ENCODE measurements around the gene ERBB4. TPM values are rescaled to one million over a fixed set of nuclear protein-coding genes. Genes with fewer than 3 reads are reported as not detected.

The ERBB4 gene
- total RNA-seq, 1 experiment from 2014 or later, result 2.9 TPM

- Mint-ChIP-seq H3K36me3 (ENCODE audit: insufficient read depth, unreplicated experiment) (no peaks in the 10 kb centered on the region), H3K4me3 (ENCODE audit: low read depth, unreplicated experiment) (no peak overlapping the region), H3K4me1 (ENCODE audit: low read depth, unreplicated experiment) (no peaks in the 10 kb centered on the region), H3K27me3 (ENCODE audit: unreplicated experiment) (no peaks in the 10 kb centered on the region), H3K27ac (ENCODE audit: unreplicated experiment) (no peak overlapping the region), H3K9me3 (ENCODE audit: low read depth, unreplicated experiment) (no peaks in the 10 kb centered on the region)
- no TSS peak for BruUV-seq (replicated peaks)
- CTCF ChIA-PET, result no interaction called here
- DNase-seq, result no peak
- intact Hi-C loops (cut with micrococcal nuclease; ENCODE audit: unreplicated experiment), result no loop called here
- TF ChIP-seq, protein P1, sequence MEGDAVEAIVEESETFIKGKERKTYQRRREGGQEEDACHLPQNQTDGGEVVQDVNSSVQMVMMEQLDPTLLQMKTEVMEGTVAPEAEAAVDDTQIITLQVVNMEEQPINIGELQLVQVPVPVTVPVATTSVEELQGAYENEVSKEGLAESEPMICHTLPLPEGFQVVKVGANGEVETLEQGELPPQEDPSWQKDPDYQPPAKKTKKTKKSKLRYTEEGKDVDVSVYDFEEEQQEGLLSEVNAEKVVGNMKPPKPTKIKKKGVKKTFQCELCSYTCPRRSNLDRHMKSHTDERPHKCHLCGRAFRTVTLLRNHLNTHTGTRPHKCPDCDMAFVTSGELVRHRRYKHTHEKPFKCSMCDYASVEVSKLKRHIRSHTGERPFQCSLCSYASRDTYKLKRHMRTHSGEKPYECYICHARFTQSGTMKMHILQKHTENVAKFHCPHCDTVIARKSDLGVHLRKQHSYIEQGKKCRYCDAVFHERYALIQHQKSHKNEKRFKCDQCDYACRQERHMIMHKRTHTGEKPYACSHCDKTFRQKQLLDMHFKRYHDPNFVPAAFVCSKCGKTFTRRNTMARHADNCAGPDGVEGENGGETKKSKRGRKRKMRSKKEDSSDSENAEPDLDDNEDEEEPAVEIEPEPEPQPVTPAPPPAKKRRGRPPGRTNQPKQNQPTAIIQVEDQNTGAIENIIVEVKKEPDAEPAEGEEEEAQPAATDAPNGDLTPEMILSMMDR (IDR thresholded peaks at IDR 0.05; ENCODE audit: unreplicated experiment), result no peak
These were observed 159.5 kb downstream of the ERBB4 start for GRCh38 chr2:212379103-212379502.

DNA sequence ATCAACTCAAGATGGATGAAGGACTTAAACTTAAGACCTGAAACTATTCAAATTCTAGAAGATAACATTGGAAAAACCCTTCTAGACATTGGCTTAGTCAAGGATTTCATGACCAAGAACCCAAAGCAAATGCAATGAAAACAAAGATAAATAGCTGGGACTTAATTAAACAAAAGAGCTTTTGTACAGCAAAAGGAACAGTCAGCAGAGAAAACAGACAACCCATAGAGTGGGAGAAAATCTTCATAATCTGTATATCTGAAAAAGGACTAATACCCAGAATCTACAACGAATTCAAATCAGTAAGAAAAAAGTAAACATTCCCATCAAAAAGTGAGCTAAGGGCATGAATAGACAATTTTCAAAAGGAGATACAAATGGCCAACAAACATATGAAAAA lies 171.2 kb downstream of the ERBB4 start:
- Mint-ChIP-seq H3K27ac (ENCODE audit: unreplicated experiment) (no peak overlapping the region), H3K4me3 (ENCODE audit: low read depth, unreplicated experiment) (no peak overlapping the region), H3K4me1 (ENCODE audit: low read depth, unreplicated experiment) (no peaks in the 10 kb centered on the region), H3K36me3 (ENCODE audit: insufficient read depth, unreplicated experiment) (no peaks in the 10 kb centered on the region), H3K27me3 (ENCODE audit: unreplicated experiment) (no peaks in the 10 kb centered on the region), H3K9me3 (ENCODE audit: low read depth, unreplicated experiment) (no peaks in the 10 kb centered on the region)
- TF ChIP-seq, protein P1 (IDR thresholded peaks at IDR 0.05; ENCODE audit: unreplicated experiment), result no peak
- CTCF ChIA-PET, result no interaction called here
- no peak for DNase-seq
- intact Hi-C loops (cut with micrococcal nuclease; ENCODE audit: unreplicated experiment), result no loop called here
- BruUV-seq (replicated peaks), result no TSS peak

- intact Hi-C loops (cut with micrococcal nuclease; ENCODE audit: unreplicated experiment), result no loop called here
- Mint-ChIP-seq H3K4me3 (ENCODE audit: low read depth, unreplicated experiment) (no peak overlapping the region), H3K36me3 (ENCODE audit: insufficient read depth, unreplicated experiment) (no peaks in the 10 kb centered on the region), H3K27me3 (ENCODE audit: unreplicated experiment) (no peaks in the 10 kb centered on the region), H3K4me1 (ENCODE audit: low read depth, unreplicated experiment) (peaks cover 11% of the 10 kb centered on the region), H3K27ac (ENCODE audit: unreplicated experiment) (no peak overlapping the region), H3K9me3 (ENCODE audit: low read depth, unreplicated experiment) (no peaks in the 10 kb centered on the region)
- no peak for DNase-seq
- BruUV-seq (replicated peaks), result no TSS peak
- CTCF ChIA-PET, result no interaction called here
- TF ChIP-seq, protein P1 (IDR thresholded peaks at IDR 0.05; ENCODE audit: unreplicated experiment), result no peak
These were observed 174.3 kb downstream of the ERBB4 start for GRCh38 chr2:212364112-212364985.

- BruUV-seq (replicated peaks), result no TSS peak
- TF ChIP-seq, protein P1 (IDR thresholded peaks at IDR 0.05; ENCODE audit: unreplicated experiment), result no peak
- Mint-ChIP-seq H3K27me3 (ENCODE audit: unreplicated experiment) (no peaks in the 10 kb centered on the region), H3K9me3 (ENCODE audit: low read depth, unreplicated experiment) (no peaks in the 10 kb centered on the region), H3K36me3 (ENCODE audit: insufficient read depth, unreplicated experiment) (no peaks in the 10 kb centered on the region), H3K4me3 (ENCODE audit: low read depth, unreplicated experiment) (no peak overlapping the region), H3K27ac (ENCODE audit: unreplicated experiment) (no peak overlapping the region), H3K4me1 (ENCODE audit: low read depth, unreplicated experiment) (peaks cover 11% of the 10 kb centered on the region)
- intact Hi-C loops (cut with micrococcal nuclease; ENCODE audit: unreplicated experiment), result no loop called here
- CTCF ChIA-PET, result no interaction called here
- DNase-seq, result no peak
These were observed 177.3 kb downstream of the ERBB4 start for GRCh38 chr2:212361174-212361756.

All from Calu3 (cell line).